Measurements from ENCODE around the gene QRFP. TPM values are rescaled to one million over a fixed set of nuclear protein-coding genes. Genes with fewer than 3 reads are reported as not detected.

Gene QRFP
- total and polyA plus RNA-seq, 12 donors: not detected

DNA sequence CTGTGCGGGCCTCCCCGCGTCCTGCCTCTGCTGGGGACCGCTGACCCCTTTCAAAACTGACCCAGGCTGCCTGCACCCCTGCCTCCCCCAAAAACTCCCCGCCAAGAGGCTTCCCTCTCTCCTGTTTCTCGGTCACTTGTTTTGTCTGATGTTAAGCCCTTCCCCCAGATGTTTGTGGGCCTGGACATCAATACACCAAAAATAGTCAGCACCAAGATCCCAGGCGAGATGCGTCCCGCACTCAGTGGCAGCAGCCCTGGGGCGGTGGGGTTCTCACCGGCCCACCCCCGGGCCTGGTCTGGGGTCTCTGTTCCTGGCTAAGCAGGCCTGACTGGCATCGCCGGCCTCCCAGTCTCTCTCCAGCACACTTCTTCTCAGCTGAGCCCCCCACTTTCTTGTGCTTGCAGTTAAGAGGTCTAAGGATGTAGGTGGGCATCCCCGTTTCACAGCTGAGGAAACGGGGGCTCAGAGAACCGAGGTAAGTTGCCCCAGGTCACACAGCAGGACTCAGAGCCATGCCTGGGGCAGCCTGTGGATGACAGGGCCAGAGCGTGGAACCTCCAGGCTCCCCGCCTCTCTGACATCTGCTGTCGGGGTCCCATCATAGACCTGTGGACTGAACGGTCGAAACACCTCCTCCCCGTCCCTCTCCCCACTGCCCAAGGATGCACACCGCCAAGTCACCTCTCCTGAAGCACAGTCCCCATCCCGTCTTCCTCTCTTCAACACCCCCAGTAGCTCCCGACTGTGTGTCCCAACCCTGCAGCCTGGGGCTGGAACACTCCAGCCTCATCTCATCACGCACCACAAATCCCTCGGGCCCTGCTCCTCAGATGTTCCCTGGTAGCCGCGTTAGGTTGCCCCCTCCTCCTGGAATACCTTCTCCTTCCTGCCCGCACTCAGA, 25.6 kb upstream of the QRFP start:
- Histone ChIP-seq H3K27ac (no peak overlapping the region), H3K4me3 (no peak overlapping the region), H3K9me3 (replicated peaks in 1 of 3) (no peaks in the 10 kb centered on the region), H3K4me1 (replicated peaks in 1 of 2) (no peaks in the 10 kb centered on the region), H3K36me3 (replicated peaks in 1 of 2) (no peaks in the 10 kb centered on the region), H3K27me3 (no peaks in the 10 kb centered on the region)
- no peak for DNase-seq
- 86 to 88% (median 87%) methylated on average over 22 to 31 of the region's 31 CpGs for WGBS, 4 donors
- intact Hi-C loops (cut with DNase I): no loop called here
- no peak for TF ChIP-seq POLR2A (IDR thresholded peaks at IDR 0.05)
- TF ChIP-seq, protein P1, sequence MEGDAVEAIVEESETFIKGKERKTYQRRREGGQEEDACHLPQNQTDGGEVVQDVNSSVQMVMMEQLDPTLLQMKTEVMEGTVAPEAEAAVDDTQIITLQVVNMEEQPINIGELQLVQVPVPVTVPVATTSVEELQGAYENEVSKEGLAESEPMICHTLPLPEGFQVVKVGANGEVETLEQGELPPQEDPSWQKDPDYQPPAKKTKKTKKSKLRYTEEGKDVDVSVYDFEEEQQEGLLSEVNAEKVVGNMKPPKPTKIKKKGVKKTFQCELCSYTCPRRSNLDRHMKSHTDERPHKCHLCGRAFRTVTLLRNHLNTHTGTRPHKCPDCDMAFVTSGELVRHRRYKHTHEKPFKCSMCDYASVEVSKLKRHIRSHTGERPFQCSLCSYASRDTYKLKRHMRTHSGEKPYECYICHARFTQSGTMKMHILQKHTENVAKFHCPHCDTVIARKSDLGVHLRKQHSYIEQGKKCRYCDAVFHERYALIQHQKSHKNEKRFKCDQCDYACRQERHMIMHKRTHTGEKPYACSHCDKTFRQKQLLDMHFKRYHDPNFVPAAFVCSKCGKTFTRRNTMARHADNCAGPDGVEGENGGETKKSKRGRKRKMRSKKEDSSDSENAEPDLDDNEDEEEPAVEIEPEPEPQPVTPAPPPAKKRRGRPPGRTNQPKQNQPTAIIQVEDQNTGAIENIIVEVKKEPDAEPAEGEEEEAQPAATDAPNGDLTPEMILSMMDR (IDR thresholded peaks at IDR 0.05): no peak

DNA sequence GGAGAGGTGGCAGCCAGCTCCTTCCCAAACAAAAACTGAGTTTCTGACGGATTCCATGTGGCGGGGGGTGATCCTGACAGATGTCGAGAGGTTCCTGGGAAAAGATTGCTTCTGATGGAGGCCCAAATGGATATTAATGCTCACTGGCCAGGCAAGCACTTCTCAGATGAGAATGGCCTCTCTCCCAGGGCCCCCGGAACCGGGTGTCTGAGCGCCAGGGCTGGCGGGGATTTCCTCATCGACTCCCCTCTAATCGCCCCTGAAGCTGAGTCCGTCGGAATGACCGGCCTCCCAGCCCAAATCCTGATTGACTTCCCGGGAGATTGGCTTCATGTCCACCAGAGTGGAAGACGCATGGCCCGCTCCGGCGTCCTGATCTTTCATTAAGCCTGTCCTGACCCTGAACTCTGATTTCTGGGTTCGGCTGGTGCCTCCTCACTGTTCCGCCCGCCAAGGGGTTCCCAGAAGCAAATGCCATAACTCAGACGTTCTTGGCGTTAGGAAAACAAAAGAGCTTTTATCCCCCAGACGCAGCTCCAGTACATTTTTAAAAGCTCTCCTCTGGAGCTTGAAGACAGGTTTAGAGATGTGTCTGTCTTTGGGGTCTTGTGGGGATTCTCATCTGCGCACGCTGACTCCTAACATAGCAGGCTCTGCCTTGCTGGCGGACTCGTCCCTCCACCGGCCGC, 24.8 kb upstream of the QRFP start:
- TF ChIP-seq POLR2A (IDR thresholded peaks at IDR 0.05): no peak
- TF ChIP-seq, protein P1 (IDR thresholded peaks at IDR 0.05): no peak
- intact Hi-C loops (cut with DNase I): no loop called here
- no peaks in the 10 kb centered on the region for H3K36me3 ChIP-seq (replicated peaks in 1 of 2)
- no peak for DNase-seq
- H3K4me1 ChIP-seq (replicated peaks in 1 of 2): no peaks in the 10 kb centered on the region
- WGBS, 4 donors: 69 to 78% (median 77%) methylated on average over 18 to 29 of the region's 29 CpGs
- H3K27me3 ChIP-seq: no peaks in the 10 kb centered on the region
- no peak overlapping the region for H3K27ac ChIP-seq
- no peak overlapping the region for H3K4me3 ChIP-seq
- no peaks in the 10 kb centered on the region for H3K9me3 ChIP-seq (replicated peaks in 1 of 3)

DNA sequence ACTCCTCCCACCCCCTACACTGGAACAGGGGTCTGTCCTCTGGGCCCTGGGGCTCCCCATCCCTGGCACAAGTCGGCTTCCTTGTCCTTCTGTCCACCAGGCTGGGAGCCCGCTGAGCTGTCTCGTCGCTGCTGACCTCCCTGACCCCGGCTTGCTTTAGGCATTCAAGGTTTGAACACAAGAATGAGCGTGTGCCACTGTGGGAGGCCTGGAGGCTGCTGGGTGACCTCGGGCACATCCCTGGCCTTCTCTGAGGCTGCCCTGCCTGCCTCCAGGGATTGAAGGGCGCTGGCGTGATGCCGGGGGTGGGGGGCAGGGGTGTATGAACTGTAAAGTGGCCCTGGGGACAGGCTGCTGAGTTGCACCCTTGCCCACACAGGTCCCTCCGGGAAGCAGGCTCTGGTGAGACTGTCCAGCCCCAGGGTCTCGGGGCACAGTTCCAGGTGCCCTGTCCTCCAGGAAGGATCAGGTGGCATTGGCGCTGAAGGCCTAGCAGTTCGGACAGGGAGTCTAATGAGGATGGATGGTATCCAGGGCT, 24.2 kb upstream of the QRFP start:
- H3K4me3 ChIP-seq: no peak overlapping the region
- no peaks in the 10 kb centered on the region for H3K36me3 ChIP-seq (replicated peaks in 1 of 2)
- H3K9me3 ChIP-seq (replicated peaks in 1 of 3): no peaks in the 10 kb centered on the region
- H3K27me3 ChIP-seq: no peaks in the 10 kb centered on the region
- no peak for TF ChIP-seq POLR2A (IDR thresholded peaks at IDR 0.05)
- TF ChIP-seq, protein P1 (IDR thresholded peaks at IDR 0.05): no peak
- no peak for DNase-seq
- H3K4me1 ChIP-seq (replicated peaks in 1 of 2): no peaks in the 10 kb centered on the region
- 54 to 78% (median 74%) methylated on average over 7 to 14 of the region's 14 CpGs for whole genome bisulfite sequencing, 4 donors
- H3K27ac ChIP-seq: no peak overlapping the region
- intact Hi-C loops (cut with DNase I): no loop called here

DNA sequence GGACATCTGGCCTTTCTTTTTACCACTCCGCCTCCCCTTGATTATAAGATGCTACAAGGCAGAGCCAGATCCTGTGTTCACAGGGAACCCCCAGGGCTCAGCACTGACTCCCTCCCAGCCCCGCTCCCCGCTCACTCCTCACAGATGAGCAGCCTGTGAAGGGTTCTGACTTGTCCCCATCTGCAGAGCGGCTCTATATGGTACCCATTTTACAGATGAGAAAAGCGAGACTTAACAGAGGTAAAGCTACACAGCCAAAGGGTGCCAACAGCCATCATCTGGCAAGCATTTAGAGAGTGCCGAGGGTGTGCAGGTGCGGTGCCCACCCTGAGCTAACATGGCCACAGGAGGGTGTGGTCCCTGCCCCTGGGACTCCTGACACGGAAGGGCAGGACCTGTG, 23.6 kb upstream of the QRFP start:
- H3K27me3 ChIP-seq: no peaks in the 10 kb centered on the region
- TF ChIP-seq POLR2A (IDR thresholded peaks at IDR 0.05): no peak
- TF ChIP-seq, protein P1 (IDR thresholded peaks at IDR 0.05): no peak
- 92 to 97% (median 95%) methylated on average over 6 to 8 of the region's 8 CpGs for WGBS, 4 donors

More for the DNA sequence above, 23.6 kb upstream of the QRFP start:
- intact Hi-C loops (cut with DNase I): no loop called here
- H3K9me3 ChIP-seq (replicated peaks in 1 of 3): no peaks in the 10 kb centered on the region
- no peak for DNase-seq
- H3K27ac ChIP-seq: no peak overlapping the region
- no peak overlapping the region for H3K4me3 ChIP-seq
- no peaks in the 10 kb centered on the region for H3K4me1 ChIP-seq (replicated peaks in 1 of 2)
- no peaks in the 10 kb centered on the region for H3K36me3 ChIP-seq (replicated peaks in 1 of 2)
